Type B pancreatic cell (in vitro differentiated cells): ENCODE measurements around the gene LTBP1. TPM values are rescaled to one million over a fixed set of nuclear protein-coding genes. Genes with fewer than 3 reads are reported as not detected.
A peak's percentile ranks its signal among the peaks of the same experiment; 100 is the strongest.
"Not testable (repeated sequence)": the region's sequence is repeated elsewhere in the genome, so short reads cannot be mapped to it uniquely, and the experiment has no call there.

Experiments used
- DNase-seq: peaks from one replicate; pipeline ENCODE4 v3.0.0; 2021; ENCODE audit warnings: mixed read lengths; ENCODE audit not compliant: unreplicated experiment; ENCODE audit errors: extremely low spot score
- H3K27ac Mint-ChIP-seq: 2 replicates; pipeline ENCODE4 v1.8.0; 2021; ENCODE audit warnings: mild to moderate bottlenecking, mixed read lengths
- H3K27me3 Mint-ChIP-seq: 2 replicates; pipeline ENCODE4 v1.8.0; 2021; ENCODE audit warnings: mixed read lengths
- H3K36me3 Mint-ChIP-seq: 2 replicates; pipeline ENCODE4 v1.8.0; 2021; ENCODE audit warnings: mixed read lengths
- H3K4me1 Mint-ChIP-seq: one replicate; pipeline ENCODE4 v1.8.0; 2021; ENCODE audit warnings: mixed read lengths; ENCODE audit not compliant: unreplicated experiment
- H3K4me3 Mint-ChIP-seq: 2 replicates; pipeline ENCODE4 v1.8.0; 2021; ENCODE audit warnings: mild to moderate bottlenecking, mixed read lengths
- H3K9me3 Mint-ChIP-seq: 2 replicates; pipeline ENCODE4 v1.8.0; 2021; ENCODE audit warnings: mixed read lengths
- CTCF ChIP-seq: fragments of 200-600 bp; sonication (generic); conservative IDR thresholded peaks from 2 replicates; pipeline ENCODE4 v1.5.0; 2021; ENCODE audit warnings: antibody characterized with exemption, mild to moderate bottlenecking
- total RNA-seq: library from RNA; stranded (reverse); gene quantifications from 2 replicates; pipeline ENCODE4 v1.2.1, GENCODE V29; 2021; ENCODE audit warnings: low replicate concordance

The LTBP1 gene
- total RNA-seq, 1 donor from 2014 or later = 53.3 TPM

GRCh38 chr2:33051586-33052360, 105.0 kb downstream of the LTBP1 start:
- no peaks in the 10 kb centered on the region for H3K36me3 Mint-ChIP-seq

GRCh38 chr2:33052361-33052735, 105.6 kb downstream of the LTBP1 start:
- Mint-ChIP-seq H3K4me3 (no peak overlapping the region), H3K4me1 (peaks cover 4% of the 10 kb centered on the region), H3K36me3 (no peaks in the 10 kb centered on the region), H3K9me3 (peaks cover 5% of the 10 kb centered on the region), H3K27ac (no peak overlapping the region), H3K27me3 (no peaks in the 10 kb centered on the region)
- no peak for TF ChIP-seq CTCF
- no peak for DNase-seq

More at GRCh38 chr2:33051586-33052360, 105.0 kb downstream of the LTBP1 start:
- H3K27me3 Mint-ChIP-seq = no peaks in the 10 kb centered on the region
- H3K4me3 Mint-ChIP-seq = no peak overlapping the region
- H3K9me3 Mint-ChIP-seq = peaks cover 5% of the 10 kb centered on the region
- no peak overlapping the region for H3K27ac Mint-ChIP-seq
- DNase-seq = no peak
- peaks cover 8% of the 10 kb centered on the region for H3K4me1 Mint-ChIP-seq
- no peak for TF ChIP-seq CTCF

GRCh38 chr2:33052795-33053194, 106.0 kb downstream of the LTBP1 start:
- H3K27ac Mint-ChIP-seq, H3K4me1 Mint-ChIP-seq, H3K36me3 Mint-ChIP-seq, H3K27me3 Mint-ChIP-seq, H3K4me3 Mint-ChIP-seq, H3K9me3 Mint-ChIP-seq, DNase-seq: not testable (repeated sequence)

GRCh38 chr2:33056170-33056569, 109.4 kb downstream of the LTBP1 start:
- H3K27ac Mint-ChIP-seq = no peak overlapping the region

GRCh38 chr2:33057307-33058028, 110.7 kb downstream of the LTBP1 start:
- not testable (repeated sequence) for H3K9me3 Mint-ChIP-seq, H3K36me3 Mint-ChIP-seq

More at GRCh38 chr2:33056170-33056569, 109.4 kb downstream of the LTBP1 start:
- peaks cover 26% of the 10 kb centered on the region for H3K4me1 Mint-ChIP-seq
- TF ChIP-seq CTCF = no peak
- no peak for DNase-seq
- H3K9me3 Mint-ChIP-seq = peaks cover 5% of the 10 kb centered on the region
- H3K36me3 Mint-ChIP-seq = no peaks in the 10 kb centered on the region
- H3K4me3 Mint-ChIP-seq = no peak overlapping the region
- no peaks in the 10 kb centered on the region for H3K27me3 Mint-ChIP-seq

GRCh38 chr2:33058716-33059470, 112.1 kb downstream of the LTBP1 start:
- peak overlapping the region; percentile 3 for H3K27ac Mint-ChIP-seq
- no peak for DNase-seq
- peaks cover 4% of the 10 kb centered on the region for H3K36me3 Mint-ChIP-seq
- H3K4me1 Mint-ChIP-seq = peaks cover 33% of the 10 kb centered on the region
- no peaks in the 10 kb centered on the region for H3K27me3 Mint-ChIP-seq
- peak overlapping the region; percentile 4 for H3K4me3 Mint-ChIP-seq
- no peak for TF ChIP-seq CTCF
- H3K9me3 Mint-ChIP-seq = peaks cover 5% of the 10 kb centered on the region

More at GRCh38 chr2:33057307-33058028, 110.7 kb downstream of the LTBP1 start:
- H3K27ac Mint-ChIP-seq, H3K27me3 Mint-ChIP-seq, DNase-seq, H3K4me3 Mint-ChIP-seq: not testable (repeated sequence)
- peaks cover 33% of the 10 kb centered on the region for H3K4me1 Mint-ChIP-seq
